IMR-90 (cell line): ENCODE measurements around the gene NUDCD2.
A peak's percentile ranks its signal among the peaks of the same experiment; 100 is the strongest.

Experiments used
- BHLHE40 ChIP-seq: fragments of 150-350 bp; IDR thresholded peaks from 2 replicates; pipeline ENCODE4 v1.6.1; 2016; ENCODE audit warnings: mild to moderate bottlenecking, low read depth, low read length
- CEBPB ChIP-seq: IDR thresholded peaks from 2 replicates; pipeline ENCODE4 v1.6.1; 2012; ENCODE audit warnings: low read depth, low read length, improper control_type of control experiment
- FOS ChIP-seq: fragments of 150-350 bp; IDR thresholded peaks from 2 replicates; pipeline ENCODE4 v1.6.1; 2016; ENCODE audit warnings: low read depth, low read length
- POLR2A ChIP-seq: IDR thresholded peaks from 2 replicates; pipeline ENCODE4 v1.6.1; 2012; ENCODE audit warnings: mild to moderate bottlenecking, low read depth, low read length
- RFX5 ChIP-seq: IDR thresholded peaks from 2 replicates; pipeline ENCODE4 v1.8.0; 2012; ENCODE audit warnings: low read depth, mild to moderate bottlenecking, low read length, moderate library complexity
- SMC3 ChIP-seq: fragments of 150-350 bp; IDR thresholded peaks from 2 replicates; pipeline ENCODE4 v1.6.1; 2016; ENCODE audit warnings: low read depth, mild to moderate bottlenecking, antibody characterized with exemption, low read length, moderate library complexity
- TF ChIP-seq, protein P1 (sequence below): conservative IDR thresholded peaks from 2 replicates; pipeline ENCODE4 v1.5.1; 2012; ENCODE audit warnings: mild to moderate bottlenecking, low read depth, low read length, improper control_type of control experiment

- TF ChIP-seq CEBPB (no peak), POLR2A (no peak), SMC3 (no peak), RFX5 (no peak), FOS (0 out of 2 replicates have a peak, but pooled peaks have one; percentile 21), BHLHE40 (no peak)
- TF ChIP-seq, protein P1, sequence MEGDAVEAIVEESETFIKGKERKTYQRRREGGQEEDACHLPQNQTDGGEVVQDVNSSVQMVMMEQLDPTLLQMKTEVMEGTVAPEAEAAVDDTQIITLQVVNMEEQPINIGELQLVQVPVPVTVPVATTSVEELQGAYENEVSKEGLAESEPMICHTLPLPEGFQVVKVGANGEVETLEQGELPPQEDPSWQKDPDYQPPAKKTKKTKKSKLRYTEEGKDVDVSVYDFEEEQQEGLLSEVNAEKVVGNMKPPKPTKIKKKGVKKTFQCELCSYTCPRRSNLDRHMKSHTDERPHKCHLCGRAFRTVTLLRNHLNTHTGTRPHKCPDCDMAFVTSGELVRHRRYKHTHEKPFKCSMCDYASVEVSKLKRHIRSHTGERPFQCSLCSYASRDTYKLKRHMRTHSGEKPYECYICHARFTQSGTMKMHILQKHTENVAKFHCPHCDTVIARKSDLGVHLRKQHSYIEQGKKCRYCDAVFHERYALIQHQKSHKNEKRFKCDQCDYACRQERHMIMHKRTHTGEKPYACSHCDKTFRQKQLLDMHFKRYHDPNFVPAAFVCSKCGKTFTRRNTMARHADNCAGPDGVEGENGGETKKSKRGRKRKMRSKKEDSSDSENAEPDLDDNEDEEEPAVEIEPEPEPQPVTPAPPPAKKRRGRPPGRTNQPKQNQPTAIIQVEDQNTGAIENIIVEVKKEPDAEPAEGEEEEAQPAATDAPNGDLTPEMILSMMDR: no peak
Measured at GRCh38 chr5:163498886-163499285, 39.0 kb upstream of the NUDCD2 start.
